BJ (cell line): ENCODE measurements around the gene ATF3. TPM values are rescaled to one million over a fixed set of nuclear protein-coding genes. Genes with fewer than 3 reads are reported as not detected.

Experiments
- CTCF ChIA-PET: fragments of 350-600 bp; formaldehyde crosslinking; extraction: SDS; loops from one replicate; lab custom pipeline; 2021; ENCODE audit warnings: antibody characterized with exemption, inconsistent platforms; lab: Yijun Ruan, JAX
- POLR2A ChIA-PET: fragments of 300-600 bp; sonication (Branson Sonifier 250); formaldehyde crosslinking; extraction: SDS; loops from one replicate; lab custom pipeline; 2021; ENCODE audit warnings: antibody characterized with exemption; lab: Charles Lee
- DNase-seq: peaks from one replicate; pipeline ENCODE4 v3.0.0-alpha.2; 2011; ENCODE audit warnings: low read depth
- H3K27me3 ChIP-seq: 2 replicates; pipeline ENCODE4 v1.6.0; 2011; ENCODE audit warnings: low read length; ENCODE audit not compliant: control insufficient read depth, insufficient read depth
- H3K36me3 ChIP-seq: 2 replicates; pipeline ENCODE4 v1.5.1; 2011; ENCODE audit warnings: low read length; ENCODE audit not compliant: control insufficient read depth, insufficient read depth
- H3K4me3 ChIP-seq: 2 replicates; pipeline ENCODE4 v1.5.1; 2011; ENCODE audit warnings: low read depth, mild to moderate bottlenecking, control low read depth, low read length
- polyA minus RNA-seq: library from RNA; depleted of rRNA, polyadenylated mRNA; stranded (reverse); fragments of >200 nt; gene quantifications from 2 replicates; pipeline ENCODE4 v1.2.3, GENCODE V29; 2011; rRNA and poly(A)+ RNA removed
- polyA plus RNA-seq: library from polyadenylated mRNA; depleted of rRNA; stranded (reverse); fragments of >200 nt; gene quantifications from 2 replicates; pipeline ENCODE4 v1.2.3, GENCODE V29; 2011; rRNA removed
- TF ChIP-seq, protein P1 (sequence below): IDR thresholded peaks from 2 replicates; pipeline ENCODE4 v1.5.1; 2011; ENCODE audit warnings: low read depth, mild to moderate bottlenecking, control low read depth, inconsistent platforms, low read length, moderate library complexity; ENCODE audit not compliant: insufficient read depth

ATF3 gene
- polyA plus RNA-seq (4.5 and 5.6 TPM in 2 replicates), polyA minus RNA-seq (13.0 and 13.7 TPM in 2 replicates)

- Histone ChIP-seq H3K36me3 (no peaks in the 10 kb centered on the region), H3K27me3 (peaks cover 36% of the 10 kb centered on the region), H3K4me3 (peak within 1 kb of the TSS; percentile 68)
- TF ChIP-seq, protein P1, sequence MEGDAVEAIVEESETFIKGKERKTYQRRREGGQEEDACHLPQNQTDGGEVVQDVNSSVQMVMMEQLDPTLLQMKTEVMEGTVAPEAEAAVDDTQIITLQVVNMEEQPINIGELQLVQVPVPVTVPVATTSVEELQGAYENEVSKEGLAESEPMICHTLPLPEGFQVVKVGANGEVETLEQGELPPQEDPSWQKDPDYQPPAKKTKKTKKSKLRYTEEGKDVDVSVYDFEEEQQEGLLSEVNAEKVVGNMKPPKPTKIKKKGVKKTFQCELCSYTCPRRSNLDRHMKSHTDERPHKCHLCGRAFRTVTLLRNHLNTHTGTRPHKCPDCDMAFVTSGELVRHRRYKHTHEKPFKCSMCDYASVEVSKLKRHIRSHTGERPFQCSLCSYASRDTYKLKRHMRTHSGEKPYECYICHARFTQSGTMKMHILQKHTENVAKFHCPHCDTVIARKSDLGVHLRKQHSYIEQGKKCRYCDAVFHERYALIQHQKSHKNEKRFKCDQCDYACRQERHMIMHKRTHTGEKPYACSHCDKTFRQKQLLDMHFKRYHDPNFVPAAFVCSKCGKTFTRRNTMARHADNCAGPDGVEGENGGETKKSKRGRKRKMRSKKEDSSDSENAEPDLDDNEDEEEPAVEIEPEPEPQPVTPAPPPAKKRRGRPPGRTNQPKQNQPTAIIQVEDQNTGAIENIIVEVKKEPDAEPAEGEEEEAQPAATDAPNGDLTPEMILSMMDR, result no peak
- POLR2A ChIA-PET, result interaction anchor here (0.6 to 0.7 kb wide), 10 partner anchors 9 to 995 kb away, joined by 3 to 17 read pairs (median 4); partner anchors contain the start of genes FLVCR1 and INTS7
- CTCF ChIA-PET, result interaction anchor here (0.7 to 1.9 kb wide), 7 partner anchors 12 to 138 kb away, joined by 3 to 10 read pairs (median 4); no protein-coding TSS in a partner anchor
- peak; percentile 96 for DNase-seq
Observed at GRCh38 chr1:212608392-212608958, at the start of gene ATF3. Gene ATF3, plus strand, starts transcription at chr1:212608761. Its CDS starts 6,261 bp downstream, at chr1:212615022.

GRCh38 chr1:212559929-212560328, 48.6 kb upstream of the ATF3 start:
- CTCF ChIA-PET, result interaction anchor here (2.3 kb wide), 1 partner anchor 83 kb away, joined by 6 read pairs; no protein-coding TSS in a partner anchor
- TF ChIP-seq, protein P1, result no peak
- Histone ChIP-seq H3K36me3 (no peaks in the 10 kb centered on the region), H3K27me3 (peaks cover 2% of the 10 kb centered on the region; the same call in 1 of the 2 replicates), H3K4me3 (no peak overlapping the region)
- no peak for DNase-seq
- POLR2A ChIA-PET, result no interaction called here

DNA sequence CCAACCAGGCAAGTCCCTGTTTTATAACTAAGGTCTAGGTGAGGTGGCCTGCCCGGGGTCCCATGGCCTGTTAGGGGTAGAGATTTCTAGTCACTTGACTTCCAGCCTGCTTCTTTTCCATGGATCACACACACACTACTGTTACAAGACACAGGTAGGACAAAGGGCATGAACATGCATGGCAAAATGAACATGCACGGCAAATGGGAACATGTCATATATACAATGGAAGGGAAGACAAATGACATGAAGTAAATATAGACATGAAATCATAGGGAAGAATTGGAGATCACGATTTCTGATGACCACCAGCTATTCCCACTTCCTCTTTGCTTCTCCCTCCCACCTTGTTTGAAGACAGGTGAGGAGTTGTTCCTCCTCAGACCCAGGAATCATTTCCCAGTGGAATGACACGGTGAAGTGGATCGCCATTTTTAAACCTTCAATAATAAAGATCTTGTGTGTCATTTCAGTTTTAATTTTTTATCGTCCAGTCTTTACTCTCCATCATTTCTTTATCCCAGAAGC, 47.6 kb upstream of the ATF3 start:
- no peak for DNase-seq
- Histone ChIP-seq H3K36me3 (no peaks in the 10 kb centered on the region), H3K27me3 (peaks cover 2% of the 10 kb centered on the region; the same call in 1 of the 2 replicates), H3K4me3 (no peak overlapping the region)
- CTCF ChIA-PET, result no interaction called here
- POLR2A ChIA-PET, result no interaction called here
- TF ChIP-seq, protein P1, result no peak

DNA sequence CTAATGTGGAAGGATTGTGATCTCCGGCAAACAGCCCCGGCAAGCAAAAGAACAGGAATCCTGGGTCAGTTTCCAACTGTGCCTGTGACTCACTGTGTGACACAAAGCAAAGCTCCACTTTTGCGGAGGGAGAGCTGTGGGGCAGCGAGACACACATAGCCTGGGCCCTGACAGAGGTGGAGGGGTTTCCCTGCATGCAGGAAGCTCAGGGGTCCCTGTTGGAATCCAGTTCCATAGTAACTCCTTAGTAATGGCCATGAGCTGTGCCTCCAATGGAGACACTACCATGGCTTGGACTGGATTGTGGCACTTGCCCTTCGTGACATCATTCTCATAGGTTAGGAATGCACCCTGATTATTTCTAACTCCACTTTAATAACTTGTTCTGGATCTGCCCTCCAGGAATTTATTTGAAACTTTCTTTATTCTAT, 47.0 kb upstream of the ATF3 start:
- Histone ChIP-seq H3K27me3 (peaks cover 2% of the 10 kb centered on the region; the same call in 1 of the 2 replicates), H3K4me3 (no peak overlapping the region), H3K36me3 (no peaks in the 10 kb centered on the region)
- peak; percentile 45 for DNase-seq
- ChIA-PET CTCF (interaction anchor here (0.7 kb wide), 1 partner anchor 23 kb away, joined by 3 read pairs; no protein-coding TSS in a partner anchor), POLR2A (no interaction called here)
- TF ChIP-seq, protein P1, result no peak

- TF ChIP-seq, protein P1, result no peak
- CTCF ChIA-PET, result no interaction called here
- POLR2A ChIA-PET, result no interaction called here
- H3K27me3 ChIP-seq, result peaks cover 2% of the 10 kb centered on the region; the same call in 1 of the 2 replicates
- H3K4me3 ChIP-seq, result no peak overlapping the region
- no peak for DNase-seq
- no peaks in the 10 kb centered on the region for H3K36me3 ChIP-seq
Observed at GRCh38 chr1:212562771-212563170, 45.8 kb upstream of the ATF3 start.
